ENCODE data around the gene CEP85L.

CEP85L gene

DNA sequence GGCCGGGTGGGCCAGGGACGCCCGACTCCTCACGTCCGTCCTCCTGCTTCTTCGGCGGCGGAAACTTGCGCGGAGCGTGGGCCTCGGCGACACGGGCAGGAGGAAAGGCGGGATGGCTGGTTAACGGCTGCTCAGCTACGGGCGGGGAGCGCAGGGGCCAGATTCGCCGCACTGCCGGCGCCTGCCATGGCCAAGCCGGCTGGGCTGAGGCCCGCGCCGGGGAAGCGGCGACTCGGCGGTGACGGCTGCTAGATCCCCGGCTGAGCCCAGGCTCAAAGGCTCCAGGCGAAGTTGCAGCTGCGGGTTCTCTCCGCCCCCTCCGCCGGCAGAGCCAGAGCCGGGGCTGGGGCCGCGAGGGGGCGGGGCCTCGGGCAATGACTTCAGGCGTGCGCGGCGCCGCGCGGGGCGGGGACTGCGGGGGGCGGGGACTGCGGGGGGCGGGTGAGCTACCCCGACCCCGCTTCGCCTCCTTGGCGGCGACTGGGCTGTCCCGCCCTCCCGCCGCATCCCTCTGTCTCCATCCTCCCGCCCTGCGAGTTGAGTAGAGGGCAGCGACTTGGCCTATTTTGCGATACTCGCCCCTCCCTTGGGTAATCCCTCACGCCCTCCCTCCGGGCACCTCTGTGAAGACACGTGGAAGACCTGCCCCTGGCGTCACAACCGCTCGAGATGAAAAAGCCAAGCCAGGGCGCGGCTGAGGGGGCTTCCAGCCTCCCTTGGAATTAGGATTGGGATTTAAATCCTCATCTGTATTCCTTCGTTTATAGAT, at the start of gene CEP85L:
CEP85L (minus strand) TSS at position 310 of the 769 bp plus-strand sequence. CDS start 322 bp downstream, outside the sequence.
- DNase-seq: peak; percentile 92

DNA sequence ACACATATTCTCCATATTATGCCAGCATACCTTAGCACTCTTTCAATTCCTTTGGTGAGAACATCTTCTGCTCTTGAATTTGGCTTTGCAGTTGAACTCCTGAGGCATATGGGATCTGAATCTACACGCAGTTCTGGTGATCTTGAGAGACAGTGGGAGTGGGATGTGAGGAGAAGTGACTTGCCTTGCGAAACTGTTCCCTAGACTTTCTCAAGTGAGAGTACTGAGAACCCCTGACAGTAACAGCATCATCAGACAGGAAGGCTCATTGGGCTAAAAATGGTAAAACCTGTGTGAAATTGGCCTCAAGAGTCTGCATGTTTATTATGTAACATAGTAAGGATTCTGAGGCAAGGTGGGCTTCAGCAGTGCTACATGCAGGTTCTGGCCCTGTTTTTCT, 49.1 kb upstream of the CEP85L start:
- no peak for DNase-seq

DNA sequence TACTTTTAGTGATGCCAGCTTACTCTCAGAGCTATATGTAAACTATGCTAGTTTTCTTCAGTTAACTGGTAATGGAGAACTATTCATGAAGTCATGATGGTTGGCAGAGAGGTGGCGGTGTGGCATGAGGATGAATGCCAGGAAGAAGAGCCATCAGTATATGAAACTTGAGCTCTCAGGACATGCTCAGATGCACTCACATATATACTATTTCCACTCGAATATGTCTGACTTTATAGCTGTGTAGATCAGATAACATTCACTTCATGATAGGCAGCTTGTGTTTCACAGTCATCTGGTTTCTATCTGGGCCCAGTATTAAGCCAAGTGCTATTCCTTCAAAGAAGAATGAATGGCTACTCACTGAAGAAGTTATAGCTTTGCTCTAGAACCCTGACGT, 46.2 kb upstream of the CEP85L start:
- no peak for DNase-seq

DNA sequence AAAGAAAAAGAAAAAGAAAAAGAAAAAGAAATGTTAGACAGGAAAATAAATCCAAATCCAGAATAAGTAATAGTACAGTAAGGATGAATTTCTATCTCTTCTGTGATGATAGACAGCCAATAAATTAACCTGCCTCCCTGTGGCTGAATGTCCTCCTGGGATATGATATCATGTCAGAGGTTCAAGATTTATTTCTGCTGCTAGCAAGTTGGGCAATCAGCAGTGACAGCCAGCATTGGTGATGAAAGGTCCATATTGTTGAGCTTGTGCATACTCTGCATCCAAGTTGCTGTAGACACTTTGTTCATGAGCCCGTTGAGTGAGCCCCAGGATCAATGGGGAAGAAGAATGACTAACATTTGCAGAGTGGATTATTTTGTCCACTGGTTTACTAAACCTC, 44.9 kb upstream of the CEP85L start:
- DNase-seq: no peak

DNA sequence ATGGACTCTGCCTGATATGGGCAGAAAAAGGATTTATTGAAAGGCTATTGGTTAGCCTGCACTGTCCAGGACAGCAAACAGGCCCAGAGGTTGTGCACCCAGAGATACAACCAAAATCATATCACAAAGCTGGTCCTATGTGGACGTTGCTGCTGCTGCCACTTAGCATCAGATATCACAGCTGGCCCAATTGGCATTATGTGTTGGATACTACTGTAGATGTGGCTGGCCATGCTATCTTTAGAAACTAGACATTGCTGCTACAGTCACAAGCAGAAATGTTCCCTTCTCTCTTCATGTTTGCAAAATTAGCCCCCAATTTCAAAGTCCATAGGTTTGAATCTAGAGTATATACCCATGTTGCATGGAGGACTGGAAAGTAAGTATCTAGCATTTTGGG, 42.2 kb upstream of the CEP85L start:
- DNase-seq: no peak

DNA sequence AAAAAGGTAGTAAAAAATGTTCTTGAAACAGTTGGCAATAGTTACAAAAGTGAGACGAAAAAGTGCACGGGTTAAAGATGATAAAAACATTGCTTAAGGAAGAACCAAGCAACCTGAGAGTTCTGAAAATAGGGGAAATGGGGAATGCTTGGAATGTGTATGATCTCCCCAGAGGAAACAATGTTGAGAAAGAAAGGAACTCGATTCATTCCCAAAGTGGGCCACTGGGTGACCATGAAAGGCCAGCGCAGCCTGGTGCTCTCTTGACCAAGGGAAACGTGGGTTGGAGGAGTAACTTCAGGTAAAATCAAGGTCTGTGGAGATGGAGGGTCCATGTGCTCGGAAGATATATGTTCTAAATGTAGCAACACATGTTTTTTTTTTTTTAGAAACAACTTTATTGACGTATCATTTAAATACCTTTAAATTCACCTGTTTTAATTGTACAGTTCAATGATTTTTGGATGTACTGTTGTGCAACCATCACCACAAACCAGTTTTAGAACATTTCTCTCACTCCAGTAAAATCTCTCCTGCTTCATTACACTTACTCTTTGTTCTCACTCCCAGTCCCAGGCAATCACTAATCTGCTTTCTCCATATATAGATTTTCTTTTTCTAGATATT, 34.5 kb upstream of the CEP85L start:
- no peak for DNase-seq

DNA sequence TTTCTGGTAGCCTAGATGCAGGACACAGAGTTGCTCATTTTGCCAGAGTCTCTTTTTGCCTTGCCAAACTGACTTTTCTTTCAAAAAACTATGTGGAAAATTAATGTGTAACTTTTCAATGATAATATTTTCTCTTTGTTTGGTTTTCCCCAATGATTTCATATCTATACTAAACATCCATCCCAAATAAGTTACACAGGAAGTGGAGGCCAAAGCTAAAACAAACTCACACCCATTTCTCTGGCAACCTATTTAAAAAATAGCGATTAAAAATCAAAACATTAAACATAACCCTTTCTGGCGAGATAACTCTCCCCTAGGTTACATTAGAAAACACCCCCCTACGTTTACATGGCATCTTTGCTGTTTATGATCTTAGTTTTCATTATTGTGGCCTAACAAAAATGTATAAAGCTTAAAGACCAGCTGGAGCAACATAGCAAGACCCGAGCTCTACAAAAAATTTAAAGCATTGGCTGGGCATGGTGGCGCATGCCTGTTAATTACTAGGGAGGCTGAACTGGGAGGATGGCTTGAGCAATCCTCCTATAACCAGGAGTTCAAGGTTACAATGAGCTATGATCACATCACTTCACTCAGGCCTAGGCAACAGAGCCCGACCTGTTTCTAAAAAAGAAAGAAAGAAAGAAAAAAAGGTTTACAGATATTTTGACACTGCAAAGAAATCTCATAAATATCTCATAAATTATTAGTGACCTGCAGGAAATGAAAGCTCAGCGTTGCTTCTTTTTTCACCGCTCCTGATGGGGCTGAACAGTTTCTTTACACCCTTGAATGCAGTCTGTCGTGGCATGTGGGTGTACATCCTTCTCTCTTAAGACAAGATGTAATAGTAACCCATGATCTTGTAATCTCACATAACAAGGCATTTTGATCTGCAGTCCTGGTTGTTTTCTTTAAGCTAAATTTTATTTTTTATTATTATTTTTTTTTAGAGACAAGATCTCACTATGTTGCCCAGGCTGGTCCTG, 32.8 kb upstream of the CEP85L start:
- DNase-seq: no peak

DNA sequence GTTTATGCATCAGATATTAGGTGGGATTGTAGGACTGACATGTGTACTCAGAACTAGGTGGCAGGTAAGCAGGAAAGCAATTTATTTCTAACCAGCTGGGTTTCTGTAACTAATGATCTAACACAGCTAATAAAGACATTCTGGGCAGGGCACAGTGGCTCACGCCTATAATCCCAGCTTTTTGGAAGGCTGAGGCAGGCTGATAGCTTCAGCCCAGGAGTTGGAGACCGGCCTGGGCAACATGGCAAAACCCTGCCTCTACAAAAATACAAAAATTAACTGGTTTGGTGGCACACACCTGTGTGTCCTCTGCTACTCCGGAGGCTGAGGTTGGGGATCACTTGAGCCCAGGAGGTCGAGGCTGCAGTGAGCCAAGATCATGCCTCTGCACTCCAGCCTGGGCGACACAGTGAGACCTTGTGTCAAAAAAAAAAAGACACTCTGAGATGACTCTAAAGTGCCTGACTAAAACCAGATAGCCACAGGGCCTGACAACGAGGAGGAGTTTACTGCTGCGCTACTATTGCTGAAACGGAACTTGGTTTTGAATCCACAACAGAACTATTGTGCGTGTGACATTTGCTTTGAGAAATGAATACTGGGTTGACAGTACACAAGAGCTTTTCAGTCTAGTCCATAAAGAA, 29.2 kb upstream of the CEP85L start:
- DNase-seq: peak; percentile 21

DNA sequence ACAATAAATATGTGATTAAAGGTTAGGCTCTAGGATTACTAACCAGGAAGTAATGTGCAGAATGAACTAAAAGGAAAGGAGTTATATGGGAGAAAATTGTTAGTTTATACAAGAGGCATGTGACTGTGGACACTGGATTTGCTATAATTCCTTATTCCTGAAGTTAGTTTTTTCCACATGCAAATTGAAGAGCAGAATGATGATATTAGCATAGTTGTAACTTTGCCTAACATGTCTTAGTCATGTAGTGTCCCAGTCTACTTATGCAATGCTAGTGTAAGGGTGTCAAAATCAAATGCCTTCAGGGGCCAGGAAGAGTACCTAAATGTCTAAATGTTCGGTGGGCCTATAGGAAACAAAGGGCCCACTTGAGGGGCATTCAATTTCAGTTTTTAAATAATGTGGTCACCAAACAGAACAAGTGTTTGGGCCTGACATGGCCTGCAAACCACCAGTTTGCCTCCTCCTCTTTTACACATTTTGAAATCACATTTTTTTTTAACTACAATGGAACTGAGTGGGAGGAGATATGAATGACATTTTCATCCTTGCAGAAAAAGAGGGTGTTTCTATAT, 28.0 kb upstream of the CEP85L start:
- DNase-seq: no peak

DNA sequence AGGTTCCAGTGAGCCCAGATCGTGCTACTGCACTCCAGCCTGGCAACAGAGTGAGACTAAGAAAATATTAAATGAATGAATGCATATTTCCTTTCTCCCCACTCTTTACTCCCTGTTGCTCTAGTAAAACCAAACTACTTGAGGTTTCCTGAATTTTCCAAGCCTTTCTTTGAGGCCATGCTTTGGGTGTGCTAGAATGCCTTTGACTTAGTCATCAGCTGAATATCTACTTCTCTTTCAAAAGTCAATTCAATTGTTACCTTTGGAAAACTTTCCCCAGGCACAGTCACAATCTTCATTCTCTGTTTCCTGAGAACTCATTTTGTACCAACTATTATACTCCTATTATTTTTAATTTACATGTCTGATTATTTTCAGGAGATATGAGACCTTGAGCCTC, 27.5 kb upstream of the CEP85L start:
- DNase-seq: no peak

DNA sequence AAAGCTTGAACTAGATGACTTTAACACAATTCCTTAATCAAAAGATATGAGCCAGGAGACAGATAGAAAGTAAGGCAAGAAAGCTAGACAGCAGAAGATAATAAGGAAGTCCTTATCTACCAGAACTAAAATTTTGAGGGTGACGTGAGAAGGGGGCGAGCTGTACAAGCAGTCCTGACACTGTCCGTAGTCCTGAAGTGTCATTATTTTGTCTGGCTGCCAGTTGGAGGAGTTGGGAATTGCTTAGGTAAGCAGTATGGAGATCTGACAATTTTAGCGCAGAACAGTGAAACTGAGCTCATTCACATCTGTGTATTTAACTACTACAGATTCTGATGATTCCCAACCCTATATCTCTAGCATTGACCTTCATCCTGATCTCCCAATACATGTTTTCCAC, 25.8 kb upstream of the CEP85L start:
- DNase-seq: no peak

DNA sequence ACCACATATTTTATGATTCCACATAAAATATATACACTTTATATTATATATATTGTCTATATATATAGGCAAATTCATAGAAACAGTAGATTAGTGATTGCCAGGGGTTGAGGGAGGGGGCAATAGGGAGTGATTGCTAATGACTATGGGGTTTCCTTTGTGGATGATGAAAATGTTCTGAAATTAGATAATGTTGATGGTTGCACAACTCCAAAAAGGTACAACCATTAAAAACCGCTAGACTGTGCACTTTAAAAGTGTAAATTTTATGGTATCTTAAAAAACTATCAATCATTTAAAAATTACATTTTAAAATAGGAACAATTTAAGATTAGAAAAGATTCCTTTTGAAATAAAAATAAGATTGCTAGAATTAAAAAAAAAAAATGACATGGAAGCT, 23.8 kb upstream of the CEP85L start:
- DNase-seq: no peak

DNA sequence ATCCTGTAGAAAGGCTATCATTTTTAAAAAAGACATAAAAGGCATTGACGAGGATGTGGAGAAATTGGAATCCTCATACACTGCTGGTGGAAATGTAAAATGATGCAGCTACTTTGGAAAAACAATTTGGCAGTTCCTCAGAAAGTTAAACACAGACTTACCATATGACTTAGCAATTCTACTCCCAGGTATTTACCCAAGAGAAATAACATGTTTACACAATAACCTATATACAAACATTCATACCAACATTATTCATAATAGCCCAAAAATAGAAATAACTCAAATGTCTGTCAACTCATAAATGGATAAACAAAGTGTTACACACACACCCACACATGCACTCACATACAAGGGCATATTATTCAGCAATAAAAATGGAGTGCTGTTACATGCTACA, 23.4 kb upstream of the CEP85L start:
- no peak for DNase-seq

DNA sequence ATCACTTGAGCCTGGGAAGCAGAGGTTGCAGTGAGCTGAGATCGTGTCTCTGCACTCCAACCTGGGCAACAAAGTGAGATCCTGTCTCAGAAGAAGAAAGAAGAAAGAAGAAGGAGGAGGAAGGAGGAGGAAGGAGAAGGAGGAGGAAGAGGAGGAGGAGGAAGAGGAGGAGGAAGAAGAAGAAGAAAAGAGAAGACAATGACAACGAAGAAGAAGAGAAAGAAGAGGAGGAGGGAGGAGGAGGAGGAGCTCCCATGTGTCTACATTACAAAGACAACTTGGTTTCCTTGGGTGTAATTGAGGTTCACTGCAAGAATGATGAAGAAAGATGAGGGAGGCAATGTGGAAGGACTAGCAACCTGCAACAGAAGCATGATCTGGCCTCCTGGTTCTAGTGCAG, 21.3 kb upstream of the CEP85L start:
- DNase-seq: no peak

DNA sequence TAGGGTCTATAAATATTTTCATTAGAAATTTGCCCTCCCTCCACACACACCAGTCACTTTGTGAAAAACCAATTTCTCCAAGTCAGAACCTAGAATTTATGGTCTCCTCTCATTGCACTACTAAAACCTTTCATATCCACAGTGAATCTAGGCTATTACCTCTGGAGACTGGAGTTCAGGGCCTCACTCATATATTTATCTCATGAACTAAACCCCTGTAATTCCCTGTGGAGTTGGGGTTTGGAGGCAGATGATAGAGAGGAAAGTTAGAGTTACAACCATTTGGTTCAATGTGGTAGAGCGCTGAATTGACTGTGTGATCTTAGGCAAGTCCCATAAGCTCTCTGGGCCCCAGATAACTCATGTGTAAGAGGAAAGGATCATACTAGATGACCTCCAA, 18.2 kb upstream of the CEP85L start:
- no peak for DNase-seq

DNA sequence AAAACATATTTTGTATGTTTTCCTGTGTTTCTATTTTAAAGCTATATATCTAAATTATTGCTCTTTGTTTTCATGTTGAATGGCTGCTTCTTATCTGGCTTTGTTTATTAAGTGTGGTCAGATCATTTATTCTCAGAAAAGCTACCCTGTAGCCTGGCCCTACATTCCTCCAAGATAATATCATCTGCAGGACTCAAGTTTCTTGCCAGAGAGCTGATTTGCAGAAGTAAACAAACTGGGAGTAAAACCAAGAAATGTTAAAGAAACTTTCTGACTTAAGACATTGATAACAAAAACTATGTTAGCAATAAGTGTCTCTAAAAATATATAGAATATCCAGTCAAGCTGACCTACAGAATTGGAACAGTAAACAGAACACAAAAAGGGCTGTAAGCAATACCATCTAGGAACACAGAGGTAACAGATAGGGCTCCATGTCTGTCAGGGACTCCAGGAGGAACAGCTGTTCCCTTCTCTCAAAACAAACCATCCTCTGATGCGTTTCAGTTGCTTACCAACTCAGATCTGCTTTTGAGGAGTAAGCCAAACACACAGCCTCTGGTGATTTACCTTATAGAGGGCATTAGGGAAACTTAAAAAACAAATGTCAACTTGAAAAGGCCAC, 17.5 kb upstream of the CEP85L start:
- DNase-seq: no peak

DNA sequence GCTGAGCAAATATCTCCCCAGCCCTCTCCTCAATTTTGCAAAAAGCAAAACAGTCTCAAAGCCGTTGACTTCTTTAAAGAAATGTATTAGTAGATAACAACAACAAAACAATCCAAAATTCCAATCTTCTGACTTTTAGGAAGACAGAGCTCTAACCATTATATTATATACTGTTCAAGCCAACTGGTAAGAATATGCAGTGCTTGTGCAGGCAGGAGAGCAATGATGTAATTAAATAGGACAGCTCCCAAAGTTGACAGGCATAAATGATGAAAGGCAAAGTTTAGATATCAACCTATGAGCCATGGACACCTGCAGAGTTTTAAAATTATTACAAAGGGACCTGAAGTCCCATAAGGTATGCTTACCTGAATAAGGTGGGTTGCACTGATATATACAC, 16.6 kb upstream of the CEP85L start:
- DNase-seq: no peak

DNA sequence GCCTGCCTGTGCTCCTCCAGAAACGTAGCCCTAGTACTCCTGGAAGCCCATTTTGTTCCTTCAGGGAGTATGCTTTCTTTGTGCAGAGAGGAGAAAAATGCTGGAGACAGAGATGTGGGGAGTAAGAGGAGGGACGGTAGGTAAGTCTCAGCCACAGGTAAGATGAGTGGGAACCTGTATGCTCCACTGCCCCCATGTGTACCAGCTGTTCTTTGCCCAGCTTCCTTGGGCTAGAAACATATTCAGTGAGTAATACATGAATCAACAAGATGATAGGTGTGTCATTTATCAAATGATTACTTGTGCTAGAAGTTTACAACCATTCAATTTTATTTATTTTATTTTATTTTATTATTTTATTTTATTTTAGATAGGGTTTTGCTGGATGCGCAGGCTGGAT, 13.6 kb upstream of the CEP85L start:
- peak; percentile 34 for DNase-seq

DNA sequence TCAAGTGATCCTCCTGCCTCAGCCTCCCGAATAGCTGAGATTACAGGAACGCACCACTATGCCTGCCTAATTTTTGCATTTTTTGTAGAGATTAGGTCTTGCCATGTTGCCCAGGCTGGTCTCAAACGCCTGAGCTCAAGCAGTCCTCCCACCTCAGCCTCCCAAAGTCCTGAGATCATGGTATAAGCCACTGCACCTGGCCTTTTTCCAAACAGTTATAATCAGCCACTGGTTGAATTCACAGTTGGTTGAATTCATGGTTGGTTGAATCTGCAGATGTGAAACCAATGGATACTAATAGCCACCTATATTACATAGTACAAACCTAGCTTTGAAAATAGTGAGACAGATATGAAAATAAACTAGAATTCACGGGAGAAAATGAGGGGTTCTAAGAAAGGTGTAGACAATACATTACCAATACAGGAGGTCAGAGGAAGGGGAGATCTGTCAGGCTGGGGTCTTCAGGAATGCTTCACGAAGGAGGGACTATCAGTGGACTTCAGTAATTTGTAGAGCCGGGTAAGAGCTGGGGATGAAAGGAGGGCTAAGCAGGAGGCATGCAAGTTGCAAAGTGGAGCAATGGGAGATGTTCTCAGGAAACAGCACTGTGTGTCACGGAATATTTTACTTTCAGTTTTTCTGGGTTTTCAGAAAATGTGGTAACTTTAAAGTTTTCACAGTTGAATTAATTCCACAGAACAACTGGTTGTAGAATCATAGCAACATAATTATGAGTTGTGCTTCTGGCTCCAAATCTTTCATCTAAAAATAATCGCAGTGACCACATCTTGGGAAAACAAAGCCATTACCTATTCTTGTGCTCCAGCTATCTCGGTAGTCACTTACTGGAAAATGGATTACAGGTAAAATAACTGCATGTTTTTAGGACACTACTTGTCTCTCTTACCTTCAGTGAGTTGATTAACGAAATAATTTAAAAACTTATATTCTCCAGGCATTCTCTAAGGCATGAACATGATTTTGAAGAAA, 12.9 kb upstream of the CEP85L start:
- DNase-seq: no peak

DNA sequence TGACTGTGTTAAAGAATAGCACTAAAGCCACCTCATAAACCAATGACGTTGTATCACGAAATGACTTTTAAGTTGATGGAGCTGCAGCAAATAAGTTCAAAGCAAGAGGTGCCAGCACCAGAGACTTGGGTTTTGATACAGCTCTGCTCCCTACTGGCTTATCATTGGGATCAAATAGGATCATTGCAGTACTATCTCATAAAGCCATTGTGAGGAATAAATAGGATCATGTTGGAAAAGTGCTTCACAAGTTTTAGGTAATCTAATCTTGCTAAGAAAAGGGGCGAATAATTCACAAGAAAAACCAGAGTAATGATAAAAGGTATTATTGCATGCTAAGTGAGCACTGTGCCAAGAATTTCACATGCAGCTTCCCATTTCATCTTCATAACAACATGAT, 10.4 kb upstream of the CEP85L start:
- DNase-seq: no peak

DNA sequence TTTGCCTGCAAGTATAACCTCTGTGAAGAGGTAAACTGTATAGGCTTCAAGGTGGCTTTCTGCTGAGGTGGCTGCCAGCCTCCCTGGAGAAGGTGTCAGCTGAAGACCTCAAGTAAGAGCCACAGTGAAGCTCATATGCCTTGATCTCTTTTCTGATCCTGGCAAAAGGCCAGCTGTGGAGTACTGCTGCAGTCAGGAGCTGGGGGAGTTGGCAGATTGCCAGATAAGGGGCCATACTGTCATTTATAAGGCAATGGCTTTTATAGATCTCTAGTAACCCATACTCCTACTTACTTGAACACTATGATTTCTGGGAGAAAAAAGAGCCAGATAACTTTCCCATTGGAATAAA, 8.8 kb upstream of the CEP85L start:
- DNase-seq: peak; percentile 77

Measured in CD4-positive, alpha-beta T cell treated with Interleukin-12 subunit alpha and Interleukin-12 subunit beta, for 1 hour (primary cell).